Hepatocyte (in vitro differentiated cells): ENCODE measurements around the gene SH3RF3.

Experiments used
- CTCF ChIP-seq: fragments of 200-600 bp; sonication (generic); IDR thresholded peaks from 2 replicates; pipeline ENCODE4 v1.5.1; 2016; ENCODE audit warnings: antibody characterized with exemption, mild to moderate bottlenecking; ENCODE audit not compliant: poor library complexity
- EZH2 ChIP-seq: fragments of 200-600 bp; sonication (generic); IDR thresholded peaks from 2 replicates; pipeline ENCODE4 v1.6.1; 2016; ENCODE audit warnings: antibody characterized with exemption, mild to moderate bottlenecking, borderline replicate concordance

DNA sequence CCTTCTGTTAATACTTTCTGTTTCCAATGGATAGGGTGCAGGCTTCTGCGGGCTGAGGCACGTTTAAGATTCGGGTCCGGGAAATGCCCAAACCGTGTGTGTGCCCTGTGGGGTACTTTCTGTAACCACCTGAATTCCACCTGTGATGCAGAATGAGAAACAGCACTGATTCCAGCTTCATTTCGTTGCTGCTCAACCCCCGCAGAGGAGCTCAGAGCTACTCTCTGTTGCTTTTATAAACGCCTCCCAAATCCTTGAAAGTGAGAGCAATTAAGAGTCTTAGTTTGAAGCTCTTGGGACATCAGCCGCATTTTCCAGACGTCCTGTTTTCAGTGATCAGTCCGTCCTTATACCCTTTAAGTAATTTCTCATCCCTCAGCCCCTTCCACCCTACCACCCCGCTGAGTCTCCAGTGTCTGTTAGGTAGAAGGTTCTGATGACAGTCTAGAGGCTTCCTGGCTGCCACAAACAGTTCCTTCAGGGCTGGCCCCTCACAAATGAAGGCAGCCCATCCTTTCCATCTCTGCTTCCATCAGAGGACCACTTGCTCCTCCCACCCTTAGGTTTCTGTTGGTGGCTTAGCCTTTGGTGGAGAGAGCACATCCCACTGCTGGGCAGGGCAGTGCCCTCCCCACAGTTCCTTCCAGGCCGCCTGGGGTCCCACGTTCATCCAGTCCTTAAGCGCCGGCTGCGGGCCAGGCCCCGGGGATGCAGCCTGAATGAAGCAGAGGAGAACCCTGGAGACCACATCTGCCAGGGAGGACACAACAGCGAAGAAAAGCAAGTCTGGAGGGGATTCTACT, 254.7 kb downstream of the SH3RF3 start:
- TF ChIP-seq CTCF (no peak), EZH2 (no peak)
